HL-60 (cell line): Measurements from ENCODE around the gene EVC.

Source experiments
- DNase-seq, 2 experiments: peaks; one replicate each; pipeline ENCODE4 v3.0.0-alpha.2; 2010 to 2020; ENCODE audit warnings: low read depth in 1 of 2, low spot score in 1 of 2
- H3K27ac ChIP-seq: fragments of 250-450 bp; sonication (Bioruptor Pico); replicated peaks from 2 replicates; pipeline ENCODE4 v1.5.1; 2020; ENCODE audit warnings: mild to moderate bottlenecking, moderate library complexity
- H3K27me3 ChIP-seq: fragments of 250-450 bp; sonication (Bioruptor Pico); 2 replicates; pipeline ENCODE4 v1.5.1; 2021; ENCODE audit warnings: mild to moderate bottlenecking, moderate library complexity; ENCODE audit not compliant: insufficient read depth, poor library complexity, severe bottlenecking
- H3K4me3 ChIP-seq: replicated peaks from 2 replicates; pipeline ENCODE4 v1.5.1; 2011; ENCODE audit warnings: mild to moderate bottlenecking, control low read depth, low read length; ENCODE audit not compliant: insufficient read depth
- CTCF ChIP-seq: IDR thresholded peaks from one replicate; pipeline ENCODE4 v1.5.1; 2011; ENCODE audit warnings: low read length, control low read depth, inconsistent platforms; ENCODE audit not compliant: insufficient read depth
- GABPA ChIP-seq: IDR thresholded peaks from 2 replicates; pipeline ENCODE4 v1.6.1; 2012; ENCODE audit warnings: low read depth
- POLR2AphosphoS5 ChIP-seq: IDR thresholded peaks from 2 replicates; pipeline ENCODE4 v1.6.1; 2012; ENCODE audit warnings: low read depth
- REST ChIP-seq: IDR thresholded peaks from 2 replicates; pipeline ENCODE4 v1.6.1; 2012; ENCODE audit warnings: low read depth; ENCODE audit not compliant: insufficient replicate concordance
- SPI1 ChIP-seq: IDR thresholded peaks from 2 replicates; pipeline ENCODE4 v1.6.1; 2012; ENCODE audit warnings: low read depth, mild to moderate bottlenecking, borderline replicate concordance

EVC gene

GRCh38 chr4:5718411-5718810 lies 7.4 kb downstream of the EVC start:
- H3K4me3 ChIP-seq = no peak overlapping the region
- no peak for DNase-seq
- no peak overlapping the region for H3K27ac ChIP-seq
- TF ChIP-seq POLR2AphosphoS5 (no peak), CTCF (no peak)
- H3K27me3 ChIP-seq = no peaks in the 10 kb centered on the region

DNA sequence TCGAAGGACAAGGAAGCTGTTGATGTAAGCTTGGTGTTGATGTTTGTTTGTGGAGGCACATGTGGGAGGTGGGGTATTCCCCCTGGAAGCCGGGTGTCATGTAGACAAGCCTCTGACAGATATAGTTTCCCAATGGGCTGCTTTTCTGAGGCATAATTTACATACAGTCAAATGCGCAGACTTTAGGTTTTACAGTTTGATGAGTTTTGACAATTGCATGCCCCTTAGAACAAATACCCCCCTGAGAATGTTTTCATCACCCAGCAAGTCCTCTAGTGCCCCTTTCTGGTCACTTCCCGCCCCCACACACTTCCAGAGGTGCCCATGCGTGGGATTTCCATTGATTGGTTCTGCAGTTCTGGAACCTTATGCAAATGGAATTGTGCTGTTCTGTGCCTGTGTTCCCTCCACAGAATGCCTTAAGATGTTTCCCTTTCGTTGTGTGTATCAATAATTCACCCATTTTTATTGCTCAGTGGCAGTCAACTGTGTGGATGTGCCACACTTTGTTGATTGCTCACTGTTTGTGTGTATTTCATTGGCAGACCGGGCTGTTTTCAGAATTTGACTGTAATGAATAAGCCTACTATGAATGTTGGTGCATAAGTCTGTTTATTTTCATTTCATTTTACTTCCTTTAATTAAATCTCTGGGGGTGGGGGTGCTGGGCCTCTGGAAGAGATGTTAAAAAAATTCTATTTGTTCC lies 8.5 kb downstream of the EVC start:
- TF ChIP-seq GABPA = no peak
- no peak for TF ChIP-seq SPI1
- TF ChIP-seq REST = no peak
- TF ChIP-seq POLR2AphosphoS5 = no peak
- no peak for TF ChIP-seq CTCF
- Histone ChIP-seq H3K27ac (no peak overlapping the region), H3K27me3 (no peaks in the 10 kb centered on the region), H3K4me3 (no peak overlapping the region)
- DNase-seq = no peak

- H3K27ac ChIP-seq = no peak overlapping the region
These were observed 9.3 kb downstream of the EVC start for GRCh38 chr4:5720157-5720850.

More at GRCh38 chr4:5720157-5720850, 9.3 kb downstream of the EVC start:
- no peak for TF ChIP-seq SPI1
- no peak for TF ChIP-seq POLR2AphosphoS5
- TF ChIP-seq REST = no peak
- no peak for TF ChIP-seq CTCF
- no peak for TF ChIP-seq GABPA
- H3K27me3 ChIP-seq = no peaks in the 10 kb centered on the region
- no peak overlapping the region for H3K4me3 ChIP-seq
- no peak for DNase-seq
